SK-N-SH treated with all-trans-retinoic acid at 6 μM for 48 hours (cell line): ENCODE results near the gene ACTR10.
A peak's percentile ranks its signal among the peaks of the same experiment; 100 is the strongest.

ENCODE experiments used
- ATAC-seq: fragments of 200-7000 bp; cut with Tn5 transposase; 3 replicates; pipeline ENCODE4 v1.9.1; 2020; ENCODE audit warnings: mild to moderate bottlenecking, moderate library complexity
- ARNTL ChIP-seq: fragments of 450-650 bp; formaldehyde crosslinking; IDR thresholded peaks from 2 replicates; pipeline ENCODE4 v1.5.0; 2020; ENCODE audit warnings: low read depth, mild to moderate bottlenecking, moderate library complexity, borderline replicate concordance
- BACH2 ChIP-seq: fragments of 250-450 bp; sonication (Bioruptor Pico); IDR thresholded peaks from 2 replicates; pipeline ENCODE4 v1.9.0; 2021; ENCODE audit warnings: mild to moderate bottlenecking, borderline replicate concordance
- CSDC2 ChIP-seq: fragments of 250-450 bp; sonication (Bioruptor Pico); IDR thresholded peaks from 2 replicates; pipeline ENCODE4 v1.5.0; 2020; ENCODE audit warnings: mild to moderate bottlenecking, moderate library complexity
- ESRRG ChIP-seq: fragments of 250-450 bp; sonication (Bioruptor Pico); IDR thresholded peaks from 2 replicates; pipeline ENCODE4 v1.6.1; 2021; ENCODE audit warnings: mild to moderate bottlenecking
- GLIS3 ChIP-seq: fragments of 250-450 bp; sonication (Bioruptor Pico); IDR thresholded peaks from 2 replicates; pipeline ENCODE4 v1.5.0; 2020; ENCODE audit warnings: mild to moderate bottlenecking, moderate library complexity
- ISL1 ChIP-seq: fragments of 250-450 bp; sonication (Bioruptor Pico); IDR thresholded peaks from 2 replicates; pipeline ENCODE4 v2.1.2; 2022; ENCODE audit warnings: mild to moderate bottlenecking, moderate library complexity
- OSR1 ChIP-seq: fragments of 250-450 bp; sonication (Bioruptor Pico); IDR thresholded peaks from 2 replicates; pipeline ENCODE4 v1.8.0; 2022; ENCODE audit warnings: moderate library complexity, mild to moderate bottlenecking, inconsistent platforms
- RARB ChIP-seq: fragments of 250-450 bp; sonication (Bioruptor Pico); IDR thresholded peaks from 2 replicates; pipeline ENCODE4 v1.8.0; 2021; ENCODE audit warnings: mild to moderate bottlenecking, moderate library complexity
- SNAI2 ChIP-seq: fragments of 250-450 bp; sonication (Bioruptor Pico); IDR thresholded peaks from 2 replicates; pipeline ENCODE4 v1.5.0; 2020; ENCODE audit warnings: mild to moderate bottlenecking, moderate library complexity
- TOX ChIP-seq: fragments of 250-450 bp; sonication (Bioruptor Pico); IDR thresholded peaks from 2 replicates; pipeline ENCODE4 v1.8.0; 2021; ENCODE audit warnings: mild to moderate bottlenecking, moderate library complexity, borderline replicate concordance
- ZC3H10 ChIP-seq: fragments of 250-450 bp; sonication (Bioruptor Pico); IDR thresholded peaks from 2 replicates; pipeline ENCODE4 v1.5.1; 2021; ENCODE audit warnings: mild to moderate bottlenecking, moderate library complexity
- ZFP3 ChIP-seq: fragments of 250-450 bp; sonication (Bioruptor Pico); IDR thresholded peaks from 2 replicates; pipeline ENCODE4 v1.5.0; 2020; ENCODE audit warnings: mild to moderate bottlenecking, moderate library complexity
- ZNF565 ChIP-seq: fragments of 450-650 bp; formaldehyde crosslinking; conservative IDR thresholded peaks from 2 replicates; pipeline ENCODE4 v1.5.0; 2020; ENCODE audit warnings: low read depth, mild to moderate bottlenecking, moderate library complexity
- ZNF70 ChIP-seq: fragments of 450-650 bp; formaldehyde crosslinking; IDR thresholded peaks from 2 replicates; pipeline ENCODE4 v1.5.0; 2020; ENCODE audit warnings: mild to moderate bottlenecking, moderate library complexity
- TF ChIP-seq, protein P1 (sequence below): fragments of 250-450 bp; sonication (Bioruptor Pico); IDR thresholded peaks from 2 replicates; pipeline ENCODE4 v1.8.0; 2020; ENCODE audit warnings: mild to moderate bottlenecking, moderate library complexity, borderline replicate concordance
- TF ChIP-seq, protein P2 (sequence below): fragments of 250-450 bp; sonication (Bioruptor Pico); IDR thresholded peaks from 2 replicates; pipeline ENCODE4 v1.8.0; 2021; ENCODE audit warnings: low read depth, mild to moderate bottlenecking, moderate library complexity, borderline replicate concordance
- TF ChIP-seq, protein P3 (sequence below): fragments of 250-450 bp; sonication (Bioruptor Pico); IDR thresholded peaks from 2 replicates; pipeline ENCODE4 v1.5.1; 2021; ENCODE audit warnings: mild to moderate bottlenecking, moderate library complexity
- TF ChIP-seq, protein P4 (sequence below): fragments of 250-450 bp; sonication (Bioruptor Pico); IDR thresholded peaks from 2 replicates; pipeline ENCODE4 v1.5.1; 2020; ENCODE audit warnings: low read depth, mild to moderate bottlenecking, moderate library complexity
- TF ChIP-seq, protein P5 (sequence below): fragments of 250-450 bp; sonication (Bioruptor Pico); IDR thresholded peaks from 2 replicates; pipeline ENCODE4 v1.5.0; 2020; ENCODE audit warnings: mild to moderate bottlenecking, moderate library complexity

ACTR10 gene

DNA sequence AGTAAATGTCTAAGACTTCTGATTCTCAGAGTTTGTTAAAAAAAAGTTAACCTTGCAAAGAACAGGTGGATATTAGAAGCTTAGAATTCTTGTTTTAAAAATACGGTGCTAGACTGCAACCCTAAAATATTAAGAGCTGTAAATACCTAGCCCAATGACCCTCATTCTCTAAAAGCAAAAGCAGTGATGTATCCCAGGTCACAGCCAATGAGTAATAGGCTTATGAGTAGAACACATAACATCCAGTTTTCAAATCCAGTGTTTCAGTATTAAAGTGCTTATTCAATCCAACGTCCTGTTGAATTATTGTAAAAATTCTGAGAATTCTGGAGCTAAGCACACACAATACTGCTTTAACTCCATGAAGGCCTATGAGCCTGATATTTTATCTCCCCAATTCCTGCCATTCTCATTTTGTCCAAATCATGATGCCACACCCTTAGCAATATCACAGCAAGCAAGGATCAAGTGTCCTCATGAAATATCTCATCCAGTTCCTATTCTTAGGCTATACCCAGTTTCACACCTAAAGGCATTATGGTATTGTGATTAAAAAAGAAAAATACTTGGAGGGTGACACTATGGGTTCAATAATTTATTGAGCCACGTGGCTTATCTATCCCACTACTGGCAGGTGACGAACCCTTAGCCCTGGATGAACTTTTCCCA is 83.1 kb downstream of the ACTR10 start (continued):
- TF ChIP-seq, protein P1, sequence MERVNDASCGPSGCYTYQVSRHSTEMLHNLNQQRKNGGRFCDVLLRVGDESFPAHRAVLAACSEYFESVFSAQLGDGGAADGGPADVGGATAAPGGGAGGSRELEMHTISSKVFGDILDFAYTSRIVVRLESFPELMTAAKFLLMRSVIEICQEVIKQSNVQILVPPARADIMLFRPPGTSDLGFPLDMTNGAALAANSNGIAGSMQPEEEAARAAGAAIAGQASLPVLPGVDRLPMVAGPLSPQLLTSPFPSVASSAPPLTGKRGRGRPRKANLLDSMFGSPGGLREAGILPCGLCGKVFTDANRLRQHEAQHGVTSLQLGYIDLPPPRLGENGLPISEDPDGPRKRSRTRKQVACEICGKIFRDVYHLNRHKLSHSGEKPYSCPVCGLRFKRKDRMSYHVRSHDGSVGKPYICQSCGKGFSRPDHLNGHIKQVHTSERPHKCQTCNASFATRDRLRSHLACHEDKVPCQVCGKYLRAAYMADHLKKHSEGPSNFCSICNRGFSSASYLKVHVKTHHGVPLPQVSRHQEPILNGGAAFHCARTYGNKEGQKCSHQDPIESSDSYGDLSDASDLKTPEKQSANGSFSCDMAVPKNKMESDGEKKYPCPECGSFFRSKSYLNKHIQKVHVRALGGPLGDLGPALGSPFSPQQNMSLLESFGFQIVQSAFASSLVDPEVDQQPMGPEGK (CRISPR knock-in tag) = no peak
- TF ChIP-seq ZNF565 (no peak), BACH2 (no peak), ESRRG (no peak)
- TF ChIP-seq, protein P2, sequence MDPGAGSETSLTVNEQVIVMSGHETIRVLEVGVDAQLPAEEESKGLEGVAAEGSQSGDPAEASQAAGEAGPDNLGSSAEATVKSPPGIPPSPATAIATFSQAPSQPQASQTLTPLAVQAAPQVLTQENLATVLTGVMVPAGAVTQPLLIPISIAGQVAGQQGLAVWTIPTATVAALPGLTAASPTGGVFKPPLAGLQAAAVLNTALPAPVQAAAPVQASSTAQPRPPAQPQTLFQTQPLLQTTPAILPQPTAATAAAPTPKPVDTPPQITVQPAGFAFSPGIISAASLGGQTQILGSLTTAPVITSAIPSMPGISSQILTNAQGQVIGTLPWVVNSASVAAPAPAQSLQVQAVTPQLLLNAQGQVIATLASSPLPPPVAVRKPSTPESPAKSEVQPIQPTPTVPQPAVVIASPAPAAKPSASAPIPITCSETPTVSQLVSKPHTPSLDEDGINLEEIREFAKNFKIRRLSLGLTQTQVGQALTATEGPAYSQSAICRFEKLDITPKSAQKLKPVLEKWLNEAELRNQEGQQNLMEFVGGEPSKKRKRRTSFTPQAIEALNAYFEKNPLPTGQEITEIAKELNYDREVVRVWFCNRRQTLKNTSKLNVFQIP (CRISPR knock-in tag) = no peak

DNA sequence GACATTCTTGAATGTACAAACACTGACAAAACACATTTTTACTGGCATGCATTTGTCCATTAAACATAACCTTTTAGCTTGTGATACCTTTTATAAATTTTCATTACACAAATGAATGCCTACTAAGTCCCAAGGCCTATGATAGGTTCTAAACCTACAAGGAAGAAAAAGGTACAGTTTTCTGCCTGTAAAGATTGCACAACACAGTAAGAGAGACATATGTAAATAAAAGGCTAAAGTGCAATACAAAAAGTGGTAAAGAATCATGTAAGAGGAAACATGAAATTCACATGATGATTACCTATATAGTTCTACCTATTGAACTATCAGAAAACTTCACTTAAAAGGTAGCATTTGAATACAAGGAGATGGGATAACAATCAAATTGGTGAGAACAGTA is 83.8 kb downstream of the ACTR10 start:
- TF ChIP-seq ISL1 (CRISPR knock-in tag) (peak; percentile 10; the same call in 1 of the 2 replicates), ZNF565 (no peak)
- no peak for ATAC-seq

DNA sequence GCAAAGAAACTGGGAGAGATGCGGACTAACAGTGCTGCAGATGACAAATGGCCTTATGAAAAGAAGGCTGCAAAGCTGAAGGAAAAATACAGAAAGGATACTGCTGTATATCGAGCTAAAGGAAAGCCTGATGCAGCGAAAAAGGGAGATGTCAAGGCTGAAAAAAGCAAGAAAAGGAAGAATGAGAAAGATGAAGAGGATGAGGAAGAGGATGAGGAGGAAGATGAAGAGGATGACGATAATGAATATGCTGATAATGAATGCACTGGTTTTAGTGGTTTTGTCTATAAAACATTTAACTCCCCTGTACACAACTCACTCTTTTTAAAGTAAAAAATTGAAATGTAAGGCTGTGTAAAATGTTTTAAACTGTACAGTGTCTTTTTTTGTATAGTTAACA is 85.2 kb downstream of the ACTR10 start:
- TF ChIP-seq, protein P1 (CRISPR knock-in tag) = no peak
- TF ChIP-seq, protein P2 (CRISPR knock-in tag) = no peak
- no peak for TF ChIP-seq ZFP3 (CRISPR knock-in tag)
- TF ChIP-seq, protein P3, sequence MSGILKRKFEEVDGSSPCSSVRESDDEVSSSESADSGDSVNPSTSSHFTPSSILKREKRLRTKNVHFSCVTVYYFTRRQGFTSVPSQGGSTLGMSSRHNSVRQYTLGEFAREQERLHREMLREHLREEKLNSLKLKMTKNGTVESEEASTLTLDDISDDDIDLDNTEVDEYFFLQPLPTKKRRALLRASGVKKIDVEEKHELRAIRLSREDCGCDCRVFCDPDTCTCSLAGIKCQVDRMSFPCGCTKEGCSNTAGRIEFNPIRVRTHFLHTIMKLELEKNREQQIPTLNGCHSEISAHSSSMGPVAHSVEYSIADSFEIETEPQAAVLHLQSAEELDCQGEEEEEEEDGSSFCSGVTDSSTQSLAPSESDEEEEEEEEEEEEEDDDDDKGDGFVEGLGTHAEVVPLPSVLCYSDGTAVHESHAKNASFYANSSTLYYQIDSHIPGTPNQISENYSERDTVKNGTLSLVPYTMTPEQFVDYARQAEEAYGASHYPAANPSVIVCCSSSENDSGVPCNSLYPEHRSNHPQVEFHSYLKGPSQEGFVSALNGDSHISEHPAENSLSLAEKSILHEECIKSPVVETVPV (CRISPR knock-in tag) = no peak
- TF ChIP-seq TOX (CRISPR knock-in tag) = no peak
- no peak for TF ChIP-seq BACH2
- no peak for TF ChIP-seq OSR1 (CRISPR knock-in tag)
- no peak for TF ChIP-seq ZNF70 (CRISPR knock-in tag)
- TF ChIP-seq, protein P4, sequence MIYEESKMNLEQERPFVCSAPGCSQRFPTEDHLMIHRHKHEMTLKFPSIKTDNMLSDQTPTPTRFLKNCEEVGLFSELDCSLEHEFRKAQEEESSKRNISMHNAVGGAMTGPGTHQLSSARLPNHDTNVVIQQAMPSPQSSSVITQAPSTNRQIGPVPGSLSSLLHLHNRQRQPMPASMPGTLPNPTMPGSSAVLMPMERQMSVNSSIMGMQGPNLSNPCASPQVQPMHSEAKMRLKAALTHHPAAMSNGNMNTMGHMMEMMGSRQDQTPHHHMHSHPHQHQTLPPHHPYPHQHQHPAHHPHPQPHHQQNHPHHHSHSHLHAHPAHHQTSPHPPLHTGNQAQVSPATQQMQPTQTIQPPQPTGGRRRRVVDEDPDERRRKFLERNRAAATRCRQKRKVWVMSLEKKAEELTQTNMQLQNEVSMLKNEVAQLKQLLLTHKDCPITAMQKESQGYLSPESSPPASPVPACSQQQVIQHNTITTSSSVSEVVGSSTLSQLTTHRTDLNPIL = no peak
- no peak for TF ChIP-seq CSDC2
- TF ChIP-seq, protein P5, sequence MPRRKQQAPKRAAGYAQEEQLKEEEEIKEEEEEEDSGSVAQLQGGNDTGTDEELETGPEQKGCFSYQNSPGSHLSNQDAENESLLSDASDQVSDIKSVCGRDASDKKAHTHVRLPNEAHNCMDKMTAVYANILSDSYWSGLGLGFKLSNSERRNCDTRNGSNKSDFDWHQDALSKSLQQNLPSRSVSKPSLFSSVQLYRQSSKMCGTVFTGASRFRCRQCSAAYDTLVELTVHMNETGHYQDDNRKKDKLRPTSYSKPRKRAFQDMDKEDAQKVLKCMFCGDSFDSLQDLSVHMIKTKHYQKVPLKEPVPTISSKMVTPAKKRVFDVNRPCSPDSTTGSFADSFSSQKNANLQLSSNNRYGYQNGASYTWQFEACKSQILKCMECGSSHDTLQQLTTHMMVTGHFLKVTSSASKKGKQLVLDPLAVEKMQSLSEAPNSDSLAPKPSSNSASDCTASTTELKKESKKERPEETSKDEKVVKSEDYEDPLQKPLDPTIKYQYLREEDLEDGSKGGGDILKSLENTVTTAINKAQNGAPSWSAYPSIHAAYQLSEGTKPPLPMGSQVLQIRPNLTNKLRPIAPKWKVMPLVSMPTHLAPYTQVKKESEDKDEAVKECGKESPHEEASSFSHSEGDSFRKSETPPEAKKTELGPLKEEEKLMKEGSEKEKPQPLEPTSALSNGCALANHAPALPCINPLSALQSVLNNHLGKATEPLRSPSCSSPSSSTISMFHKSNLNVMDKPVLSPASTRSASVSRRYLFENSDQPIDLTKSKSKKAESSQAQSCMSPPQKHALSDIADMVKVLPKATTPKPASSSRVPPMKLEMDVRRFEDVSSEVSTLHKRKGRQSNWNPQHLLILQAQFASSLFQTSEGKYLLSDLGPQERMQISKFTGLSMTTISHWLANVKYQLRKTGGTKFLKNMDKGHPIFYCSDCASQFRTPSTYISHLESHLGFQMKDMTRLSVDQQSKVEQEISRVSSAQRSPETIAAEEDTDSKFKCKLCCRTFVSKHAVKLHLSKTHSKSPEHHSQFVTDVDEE (CRISPR knock-in tag) = no peak
- TF ChIP-seq ZC3H10 = no peak
- no peak for TF ChIP-seq GLIS3
- no peak for TF ChIP-seq RARB (CRISPR knock-in tag)
- TF ChIP-seq SNAI2 (CRISPR knock-in tag) = no peak
- TF ChIP-seq ARNTL (CRISPR knock-in tag) = no peak
- TF ChIP-seq ISL1 (CRISPR knock-in tag) = no peak
- ATAC-seq = no peak
